HCT116 (cell line): ENCODE results near the gene STX1A. TPM values are rescaled to one million over a fixed set of nuclear protein-coding genes. Genes with fewer than 3 reads are reported as not detected.
A peak's percentile ranks its signal among the peaks of the same experiment; 100 is the strongest.

ENCODE experiments used
- ATAC-seq: fragments of 200-7000 bp; cut with Tn5 transposase; 2 replicates; pipeline ENCODE4 v1.9.1; 2020; ENCODE audit warnings: mild to moderate bottlenecking, moderate library complexity
- BruUV-seq: library from RNA; stranded (reverse); fragments of 400-500 nt; replicated peaks from 2 replicates; lab custom pipeline; 2021; lab: Mats Ljungman, UMichigan
- CTCF ChIA-PET: fragments of 300-600 bp; sonication (Branson Sonifier 250); formaldehyde crosslinking; loops from one replicate; lab custom pipeline; 2021; ENCODE audit warnings: antibody characterized with exemption; lab: Charles Lee
- POLR2A ChIA-PET: fragments of 300-600, 350-600 bp; sonication (Branson Sonifier 250); formaldehyde crosslinking; loops from one replicate; lab custom pipeline; 2021; ENCODE audit warnings: antibody characterized with exemption; lab: Charles Lee
- RAD21 ChIA-PET, 2 experiments: fragments of 300-600 bp; sonication (Branson Sonifier 250); formaldehyde crosslinking; loops; one replicate each; lab custom pipeline; 2023; ENCODE audit warnings: low total read pairs in 2 of 2; ENCODE audit not compliant: uncharacterized antibody in 2 of 2, unreplicated experiment in 2 of 2, low non-redundant PET in 1 of 2; lab: Charles Lee
- DNase-seq: peaks from one replicate; pipeline ENCODE4 v3.0.0-alpha.2; 2010; ENCODE audit warnings: low read depth, low spot score
- H2AFZ ChIP-seq: fragments of 200-600 bp; shearing (Covaris generic), sonication (generic); 2 replicates; pipeline ENCODE4 v1.6.1; 2017; ENCODE audit warnings: low read depth, mixed run types, mixed read lengths, antibody characterized with exemption, low read length; ENCODE audit not compliant: poor library complexity, severe bottlenecking
- H3K27ac ChIP-seq: 2 replicates; pipeline ENCODE4 v1.5.1; 2012; ENCODE audit warnings: low read depth, low read length
- H3K27me3 ChIP-seq: fragments of 200-600 bp; sonication (generic); 2 replicates; pipeline ENCODE4 v1.6.1; 2016; ENCODE audit warnings: mixed run types, low read length, mixed read lengths; ENCODE audit not compliant: insufficient read depth
- H3K36me3 ChIP-seq, 2 experiments: fragments of 200-500 bp in 1 of 2; fragments of 200-600 bp in 1 of 2; sonication (Bioruptor generic) in 1 of 2; sonication (generic) in 1 of 2; 2 replicates each; pipeline versions ENCODE4 v1.5.1 to v1.6.1; 2014 to 2016; ENCODE audit warnings: low read length in 2 of 2, inconsistent platforms in 1 of 2, mixed read lengths in 1 of 2, mixed run types in 1 of 2; ENCODE audit not compliant: insufficient read depth in 2 of 2, control insufficient read depth in 1 of 2
- H3K4me1 ChIP-seq, 2 experiments: fragments of 200-600 bp in 1 of 2; sonication (generic) in 1 of 2; 2 replicates each; pipeline versions ENCODE4 v1.5.1 to v1.6.1; 2012 to 2017; ENCODE audit warnings: low read length in 2 of 2, inconsistent platforms in 1 of 2, mild to moderate bottlenecking in 1 of 2, mixed read lengths in 1 of 2, mixed run types in 1 of 2, moderate library complexity in 1 of 2; ENCODE audit not compliant: insufficient read depth in 2 of 2, control insufficient read depth in 1 of 2
- H3K4me2 ChIP-seq: fragments of 200-600 bp; sonication (generic); 2 replicates; pipeline ENCODE4 v1.6.1; 2017; ENCODE audit warnings: mixed run types, low read length, mixed read lengths
- H3K4me3 ChIP-seq, 2 experiments: fragments of 200-600 bp in 1 of 2; sonication (generic) in 1 of 2; replicated peaks in 1 of 2; 2 replicates each; pipeline ENCODE4 v1.5.1; 2011 to 2016; ENCODE audit warnings: low read length in 2 of 2, control low read depth in 1 of 2, low read depth in 1 of 2, mild to moderate bottlenecking in 1 of 2, mixed read lengths in 1 of 2, mixed run types in 1 of 2
- H3K79me2 ChIP-seq: fragments of 200-600 bp; sonication (generic); 2 replicates; pipeline ENCODE4 v1.6.1; 2017; ENCODE audit warnings: mild to moderate bottlenecking, mixed run types, low read length, moderate library complexity, mixed read lengths; ENCODE audit not compliant: insufficient read depth
- H3K9ac ChIP-seq: fragments of 200-600 bp; sonication (generic); 2 replicates; pipeline ENCODE4 v1.6.1; 2016; ENCODE audit warnings: low read length, mixed read lengths
- H3K9me2 ChIP-seq: fragments of 200-600 bp; sonication (generic), shearing (Covaris generic); 2 replicates; pipeline ENCODE4 v1.6.1; 2017; ENCODE audit warnings: mixed run types, mild to moderate bottlenecking, moderate library complexity; ENCODE audit not compliant: insufficient read depth
- H3K9me3 ChIP-seq, 2 experiments: fragments of 200-500 bp in 1 of 2; fragments of 200-600 bp in 1 of 2; sonication (Bioruptor generic) in 1 of 2; sonication (generic) in 1 of 2; 2 replicates each; pipeline ENCODE4 v1.6.1; 2014 to 2017; ENCODE audit warnings: low read length in 2 of 2, mixed read lengths in 2 of 2, inconsistent platforms in 1 of 2, low read depth in 1 of 2, mild to moderate bottlenecking in 1 of 2, mixed run types in 1 of 2, moderate library complexity in 1 of 2; ENCODE audit not compliant: control insufficient read depth in 1 of 2, insufficient read depth in 1 of 2
- H4K20me1 ChIP-seq: fragments of 200-600 bp; sonication (generic), shearing (Covaris generic); 2 replicates; pipeline ENCODE4 v1.6.1; 2017; ENCODE audit warnings: mixed run types, mild to moderate bottlenecking, moderate library complexity; ENCODE audit not compliant: insufficient read depth
- ELF1 ChIP-seq: IDR thresholded peaks from 2 replicates; pipeline ENCODE4 v1.6.1; 2012; ENCODE audit warnings: low read depth, borderline replicate concordance
- FOSL1 ChIP-seq: IDR thresholded peaks from 2 replicates; pipeline ENCODE4 v1.6.1; 2012; ENCODE audit warnings: low read depth
- JUND ChIP-seq: IDR thresholded peaks from 2 replicates; pipeline ENCODE4 v1.6.1; 2012
- SIN3A ChIP-seq: IDR thresholded peaks from 2 replicates; pipeline ENCODE4 v1.6.1; 2012; ENCODE audit warnings: low read depth
- SP1 ChIP-seq: IDR thresholded peaks from 2 replicates; pipeline ENCODE4 v1.6.1; 2012; ENCODE audit warnings: low read depth
- TCF7L2 ChIP-seq: IDR thresholded peaks from 2 replicates; pipeline ENCODE4 v1.7.0; 2011; ENCODE audit warnings: borderline replicate concordance, inconsistent platforms; ENCODE audit not compliant: insufficient read depth, insufficient read length; ENCODE audit errors: extremely low read depth
- YY1 ChIP-seq: IDR thresholded peaks from 2 replicates; pipeline ENCODE4 v1.6.1; 2011; ENCODE audit warnings: low read length, low read depth, moderate library complexity, mild to moderate bottlenecking; ENCODE audit not compliant: insufficient replicate concordance; ENCODE audit errors: extremely low read depth
- ZNF274 ChIP-seq: fragments of 200-500 bp; sonication (Bioruptor generic); IDR thresholded peaks from 2 replicates; pipeline ENCODE4 v1.6.1; 2014; ENCODE audit warnings: mild to moderate bottlenecking, low read depth, low read length, inconsistent platforms
- intact Hi-C: fragments of 100-400 bp; cut with micrococcal nuclease; formaldehyde crosslinking; loops from 2 replicates; pipeline ENCODE4 v1.10.0; 2022
- total RNA-seq: library from RNA; stranded (reverse); gene quantifications from one replicate; pipeline ENCODE4 v1.2.1, GENCODE V29; 2021; ENCODE audit not compliant: unreplicated experiment
- TF ChIP-seq, protein P1 (sequence below): IDR thresholded peaks from 2 replicates; pipeline ENCODE4 v1.6.1; 2012; ENCODE audit warnings: low read depth

The STX1A gene
- total RNA-seq, 1 experiment from 2014 or later = 39.4 TPM

DNA sequence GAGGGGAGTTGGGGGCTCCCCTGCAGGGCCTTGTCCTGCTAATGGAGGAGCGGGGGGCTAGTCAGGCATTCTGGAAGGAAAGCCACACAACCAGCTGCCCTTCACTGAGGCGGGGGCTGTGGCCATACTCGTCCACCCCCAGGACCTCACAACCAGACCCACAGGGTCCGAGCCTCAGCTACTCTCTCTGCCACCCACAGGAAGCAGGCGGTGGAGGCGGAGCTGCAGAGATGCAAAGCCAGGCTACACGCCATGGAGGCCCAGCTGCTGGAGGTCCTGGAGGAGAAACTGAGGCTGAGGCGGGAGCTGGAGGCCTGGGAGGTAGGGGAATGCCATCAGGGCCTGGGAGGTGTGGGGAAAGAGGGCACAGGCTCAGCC, 16.0 kb upstream of the STX1A start:
- RAD21 ChIA-PET = interaction anchor here in 1 of 2 experiments (1.2 to 2.1 kb wide), 3 partner anchors 10 to 129 kb away, joined by 3 to 7 read pairs (median 5); no protein-coding TSS in a partner anchor
- H3K4me2 ChIP-seq = peak overlapping the region; percentile 58
- H3K36me3 ChIP-seq = peaks cover 7 to 22% of the 10 kb centered on the region in 2 experiments; a peak in 1 of 4 replicates
- intact Hi-C loops = loop anchor here (10.0 kb wide), 1 partner anchor 411 kb away; the partner anchor contains the start of genes FKBP6 and TRIM50
- CTCF ChIA-PET = interaction anchor here (1.2 to 1.9 kb wide), 6 partner anchors 10 to 128 kb away, joined by 4 to 18 read pairs (median 7); no protein-coding TSS in a partner anchor
- H2AFZ ChIP-seq = no peak overlapping the region
- H4K20me1 ChIP-seq = peaks cover 8% of the 10 kb centered on the region; the same call in 1 of the 2 replicates
- no peaks in the 10 kb centered on the region for H3K9me2 ChIP-seq
- H3K27me3 ChIP-seq = no peaks in the 10 kb centered on the region
- H3K4me3 ChIP-seq = no peak overlapping the region
- H3K27ac ChIP-seq = peak overlapping the region; percentile 56; the same call in 1 of the 2 replicates
- H3K9me3 ChIP-seq = no peaks in the 10 kb centered on the region
- BruUV-seq = no TSS peak
- H3K4me1 ChIP-seq = peaks cover 23 to 51% of the 10 kb centered on the region in 2 experiments
- ATAC-seq (no peak), DNase-seq (no peak)
- peak overlapping the region; percentile 54 for H3K9ac ChIP-seq
- H3K79me2 ChIP-seq = peaks cover 28% of the 10 kb centered on the region
- POLR2A ChIA-PET = interaction anchor here (1.2 to 2.4 kb wide), 3 partner anchors 74 to 107 kb away, joined by 3 to 12 read pairs (median 3); partner anchors contain the start of gene METTL27
- no peak for TF ChIP-seq FOSL1
- TF ChIP-seq YY1 = no peak
- TF ChIP-seq SP1 = no peak
- TF ChIP-seq JUND = no peak
- TF ChIP-seq, protein P1, sequence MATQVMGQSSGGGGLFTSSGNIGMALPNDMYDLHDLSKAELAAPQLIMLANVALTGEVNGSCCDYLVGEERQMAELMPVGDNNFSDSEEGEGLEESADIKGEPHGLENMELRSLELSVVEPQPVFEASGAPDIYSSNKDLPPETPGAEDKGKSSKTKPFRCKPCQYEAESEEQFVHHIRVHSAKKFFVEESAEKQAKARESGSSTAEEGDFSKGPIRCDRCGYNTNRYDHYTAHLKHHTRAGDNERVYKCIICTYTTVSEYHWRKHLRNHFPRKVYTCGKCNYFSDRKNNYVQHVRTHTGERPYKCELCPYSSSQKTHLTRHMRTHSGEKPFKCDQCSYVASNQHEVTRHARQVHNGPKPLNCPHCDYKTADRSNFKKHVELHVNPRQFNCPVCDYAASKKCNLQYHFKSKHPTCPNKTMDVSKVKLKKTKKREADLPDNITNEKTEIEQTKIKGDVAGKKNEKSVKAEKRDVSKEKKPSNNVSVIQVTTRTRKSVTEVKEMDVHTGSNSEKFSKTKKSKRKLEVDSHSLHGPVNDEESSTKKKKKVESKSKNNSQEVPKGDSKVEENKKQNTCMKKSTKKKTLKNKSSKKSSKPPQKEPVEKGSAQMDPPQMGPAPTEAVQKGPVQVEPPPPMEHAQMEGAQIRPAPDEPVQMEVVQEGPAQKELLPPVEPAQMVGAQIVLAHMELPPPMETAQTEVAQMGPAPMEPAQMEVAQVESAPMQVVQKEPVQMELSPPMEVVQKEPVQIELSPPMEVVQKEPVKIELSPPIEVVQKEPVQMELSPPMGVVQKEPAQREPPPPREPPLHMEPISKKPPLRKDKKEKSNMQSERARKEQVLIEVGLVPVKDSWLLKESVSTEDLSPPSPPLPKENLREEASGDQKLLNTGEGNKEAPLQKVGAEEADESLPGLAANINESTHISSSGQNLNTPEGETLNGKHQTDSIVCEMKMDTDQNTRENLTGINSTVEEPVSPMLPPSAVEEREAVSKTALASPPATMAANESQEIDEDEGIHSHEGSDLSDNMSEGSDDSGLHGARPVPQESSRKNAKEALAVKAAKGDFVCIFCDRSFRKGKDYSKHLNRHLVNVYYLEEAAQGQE = no peak
- no peak for TF ChIP-seq ZNF274
- no peak for TF ChIP-seq SIN3A
- no peak for TF ChIP-seq TCF7L2
- no peak for TF ChIP-seq ELF1
